Fibroblast of pulmonary artery (primary cell): ENCODE data around the gene MROH7.

Experiments
- DNase-seq: peaks from one replicate; pipeline ENCODE4 v3.0.0-alpha.2; 2010; ENCODE audit warnings: low read depth
- H3K4me3 ChIP-seq: replicated peaks from 2 replicates; pipeline ENCODE4 v1.5.1; 2011; ENCODE audit warnings: low read depth, mild to moderate bottlenecking, control low read depth, low read length, moderate library complexity
- TF ChIP-seq, protein P1 (sequence below): IDR thresholded peaks from 2 replicates; pipeline ENCODE4 v1.5.1; 2011; ENCODE audit warnings: mild to moderate bottlenecking, control low read depth, low read length, inconsistent platforms; ENCODE audit errors: missing control alignments

MROH7 gene

DNA sequence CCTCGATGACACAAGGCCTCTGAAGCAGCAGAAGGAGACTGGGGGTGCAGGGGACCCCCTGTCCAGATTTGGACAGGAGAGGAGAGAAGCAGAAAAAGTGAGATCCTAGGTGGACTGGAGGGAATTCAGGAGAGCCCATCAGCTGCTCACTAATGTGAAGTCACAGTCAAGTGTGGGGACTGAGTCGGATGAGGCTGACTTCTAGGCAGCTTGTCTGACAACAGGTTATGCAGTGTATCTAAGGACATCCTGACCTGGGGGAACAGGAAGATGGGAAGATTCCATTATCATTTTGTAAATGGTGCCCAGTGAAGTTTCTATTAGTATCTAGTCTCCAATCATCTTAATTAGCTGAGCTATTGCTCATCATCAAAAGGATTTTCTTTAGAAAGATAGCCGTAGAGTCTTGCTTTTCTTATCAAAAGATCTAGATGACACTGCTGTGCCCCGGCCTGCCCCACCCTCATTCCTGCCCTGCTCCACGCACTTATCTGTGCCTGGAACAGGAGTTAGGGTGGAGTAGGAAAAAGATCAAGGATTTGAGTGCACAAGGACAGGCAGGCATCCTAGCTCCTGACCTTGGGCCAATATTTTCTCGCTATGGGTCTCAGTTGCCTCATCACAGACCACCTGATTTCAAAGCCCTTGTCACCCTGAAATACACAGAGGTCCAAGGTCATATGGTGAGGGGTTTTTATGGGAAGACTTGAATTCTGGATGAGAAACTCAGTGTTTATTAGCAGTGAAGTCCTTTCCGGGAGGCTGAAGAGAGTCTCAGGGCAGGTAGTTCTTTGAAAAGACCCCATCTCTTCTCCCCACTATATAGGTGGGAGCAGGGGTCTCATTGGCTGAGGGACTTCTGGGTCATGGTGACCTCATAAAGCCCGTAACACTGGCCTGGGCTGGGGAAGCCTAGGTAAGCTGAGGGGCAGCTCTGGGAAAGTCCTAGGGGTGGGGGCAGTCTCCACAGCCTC is at the start of gene MROH7:
Gene MROH7 (plus strand): TSS at position 924 of the 974 bp plus-strand sequence. CDS start 11,141 bp downstream, outside the sequence.
- no peak within 1 kb of the TSS for H3K4me3 ChIP-seq
- no peak for DNase-seq

DNA sequence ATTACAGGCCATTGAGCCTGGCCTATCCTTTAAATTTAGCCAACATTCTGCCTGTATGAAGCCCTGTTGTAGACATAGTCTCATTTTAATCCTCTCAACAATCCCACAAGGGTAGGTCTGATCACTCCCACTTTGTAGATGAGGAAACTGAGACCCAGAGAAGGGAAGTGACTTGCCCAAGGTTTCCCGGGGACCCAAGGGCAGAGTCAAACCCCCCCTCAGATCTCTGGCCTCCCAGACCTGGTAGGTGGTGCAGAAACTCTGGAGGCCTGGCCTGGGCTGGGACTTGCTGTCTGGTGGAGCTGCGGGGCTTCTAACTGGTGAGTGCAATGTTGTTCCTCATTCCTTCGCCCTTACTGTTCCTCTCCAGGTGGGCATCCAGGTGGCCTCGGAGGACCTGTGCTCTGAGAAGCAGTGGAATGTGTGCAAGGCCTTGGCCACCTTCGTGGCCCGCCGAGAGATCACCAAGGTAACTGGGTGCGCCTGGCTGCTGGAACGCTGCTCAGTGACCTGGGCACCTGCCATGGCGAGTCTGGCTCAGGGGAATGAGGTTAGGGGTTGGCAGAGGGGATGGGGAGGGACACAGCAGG is 47.9 kb upstream of the MROH7 start:
- H3K4me3 ChIP-seq: no peak overlapping the region
- TF ChIP-seq, protein P1, sequence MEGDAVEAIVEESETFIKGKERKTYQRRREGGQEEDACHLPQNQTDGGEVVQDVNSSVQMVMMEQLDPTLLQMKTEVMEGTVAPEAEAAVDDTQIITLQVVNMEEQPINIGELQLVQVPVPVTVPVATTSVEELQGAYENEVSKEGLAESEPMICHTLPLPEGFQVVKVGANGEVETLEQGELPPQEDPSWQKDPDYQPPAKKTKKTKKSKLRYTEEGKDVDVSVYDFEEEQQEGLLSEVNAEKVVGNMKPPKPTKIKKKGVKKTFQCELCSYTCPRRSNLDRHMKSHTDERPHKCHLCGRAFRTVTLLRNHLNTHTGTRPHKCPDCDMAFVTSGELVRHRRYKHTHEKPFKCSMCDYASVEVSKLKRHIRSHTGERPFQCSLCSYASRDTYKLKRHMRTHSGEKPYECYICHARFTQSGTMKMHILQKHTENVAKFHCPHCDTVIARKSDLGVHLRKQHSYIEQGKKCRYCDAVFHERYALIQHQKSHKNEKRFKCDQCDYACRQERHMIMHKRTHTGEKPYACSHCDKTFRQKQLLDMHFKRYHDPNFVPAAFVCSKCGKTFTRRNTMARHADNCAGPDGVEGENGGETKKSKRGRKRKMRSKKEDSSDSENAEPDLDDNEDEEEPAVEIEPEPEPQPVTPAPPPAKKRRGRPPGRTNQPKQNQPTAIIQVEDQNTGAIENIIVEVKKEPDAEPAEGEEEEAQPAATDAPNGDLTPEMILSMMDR: no peak
- DNase-seq: no peak

More for the DNA sequence above, at the start of gene MROH7:
- TF ChIP-seq, protein P1: no peak

GRCh38 chr1:54594463-54594862 is 47.1 kb upstream of the MROH7 start:
- TF ChIP-seq, protein P1: no peak
- no peak for DNase-seq
- H3K4me3 ChIP-seq: no peak overlapping the region

DNA sequence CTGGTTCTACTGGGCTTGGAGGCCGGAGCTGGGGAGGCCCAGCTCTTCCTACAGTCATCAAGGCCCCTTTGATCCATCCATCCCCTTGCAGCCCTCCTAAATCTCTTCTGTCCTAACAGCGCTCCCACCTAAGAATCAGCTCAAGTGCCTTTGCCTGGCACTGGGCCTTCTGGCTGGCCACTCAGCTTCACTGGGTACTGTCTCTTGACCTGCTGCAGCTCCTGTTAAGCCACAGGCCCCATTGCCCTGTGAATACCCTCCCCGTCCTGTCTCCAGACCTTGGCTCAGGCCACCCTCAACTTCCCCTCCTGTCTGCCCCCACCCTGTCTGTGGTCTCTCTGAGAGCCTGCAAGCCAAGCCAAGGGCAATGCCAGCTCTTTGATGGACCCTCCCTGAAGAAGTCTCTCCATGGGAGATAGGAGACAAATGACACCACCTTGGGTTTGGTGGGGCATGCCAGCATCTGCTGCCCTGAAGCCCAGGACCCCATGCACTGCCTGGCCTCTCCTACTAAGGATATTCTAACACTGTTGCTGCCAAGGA is 45.6 kb upstream of the MROH7 start:
- H3K4me3 ChIP-seq: no peak overlapping the region
- no peak for DNase-seq
- TF ChIP-seq, protein P1: no peak

DNA sequence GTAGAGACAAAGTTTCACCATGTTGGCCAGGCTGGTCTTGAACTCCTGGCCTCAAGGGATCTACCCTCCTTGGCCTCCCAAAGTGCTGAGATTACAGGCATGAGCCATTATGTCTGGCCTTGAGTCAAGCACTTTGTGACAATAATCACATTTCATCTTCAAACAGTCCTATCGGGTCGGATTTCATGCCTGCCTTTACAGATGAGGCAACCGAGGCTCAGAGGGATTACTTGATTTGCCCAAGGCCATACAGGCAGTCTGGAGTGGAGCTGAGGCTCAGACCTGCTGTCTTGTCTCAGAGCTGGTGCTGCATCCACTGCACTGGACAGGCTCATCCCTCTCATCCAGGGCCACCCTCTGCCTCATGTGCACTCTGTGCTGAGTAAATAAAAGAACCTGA is 44.8 kb upstream of the MROH7 start:
- H3K4me3 ChIP-seq: no peak overlapping the region
- TF ChIP-seq, protein P1: no peak
- no peak for DNase-seq

- TF ChIP-seq, protein P1: no peak
- no peak for DNase-seq
- H3K4me3 ChIP-seq: no peak overlapping the region
Measured at GRCh38 chr1:54597455-54598030, 44.0 kb upstream of the MROH7 start.
